H1 (cell line): ENCODE measurements around the gene EDN1. TPM values are rescaled to one million over a fixed set of nuclear protein-coding genes. Genes with fewer than 3 reads are reported as not detected.

ENCODE experiments used
- CTCF ChIA-PET: fragments of 300-600 bp; sonication (Branson Sonifier 250); formaldehyde crosslinking; loops from one replicate; lab custom pipeline; 2021; ENCODE audit not compliant: partially characterized antibody; lab: Charles Lee
- POLR2A ChIA-PET: fragments of 300-600 bp; sonication (Branson Sonifier 250); formaldehyde crosslinking; loops from one replicate; lab custom pipeline; 2021; ENCODE audit warnings: inconsistent platforms; ENCODE audit not compliant: partially characterized antibody; lab: Charles Lee
- DNase-seq, 2 experiments: peaks; one replicate each; pipeline versions ENCODE4 v3.0.0 to v3.0.0-alpha.2; 2010 to 2022; ENCODE audit warnings: low spot score in 2 of 2, low read depth in 1 of 2, mixed read lengths in 1 of 2
- FAIRE-seq: peaks from 2 replicates; lab custom pipeline; 2011; peaks lifted over from hg19 to GRCh38; lab: Jason Lieb, UNC
- H2AFZ ChIP-seq: 2 replicates; pipeline ENCODE4 v1.8.1; 2012; ENCODE audit warnings: low read length, inconsistent platforms
- H2AK5ac ChIP-seq: 2 replicates; pipeline ENCODE4 v1.6.1; 2013; ENCODE audit warnings: low read depth, low read length
- H2BK120ac ChIP-seq: replicated peaks from 2 replicates; pipeline ENCODE3; 2013; ENCODE audit warnings: low read depth, low read length, inconsistent platforms
- H2BK12ac ChIP-seq: 2 replicates; pipeline ENCODE4 v1.6.1; 2013; ENCODE audit warnings: low read depth, low read length
- H2BK15ac ChIP-seq: 2 replicates; pipeline ENCODE4 v1.6.1; 2013; ENCODE audit warnings: low read length
- H2BK20ac ChIP-seq: 2 replicates; pipeline ENCODE4 v1.6.1; 2013; ENCODE audit warnings: low read length
- H2BK5ac ChIP-seq: 2 replicates; pipeline ENCODE4 v1.6.1; 2013; ENCODE audit warnings: low read depth, low read length
- H3K14ac ChIP-seq: 2 replicates; pipeline ENCODE4 v1.6.1; 2013; ENCODE audit warnings: inconsistent platforms; ENCODE audit not compliant: insufficient read length
- H3K18ac ChIP-seq: 2 replicates; pipeline ENCODE4 v1.6.1; 2013; ENCODE audit warnings: low read length; ENCODE audit errors: extremely low read depth
- H3K23ac ChIP-seq: 2 replicates; pipeline ENCODE4 v1.6.1; 2013; ENCODE audit warnings: inconsistent platforms; ENCODE audit not compliant: insufficient read length
- H3K23me2 ChIP-seq: 2 replicates; pipeline ENCODE4 v1.6.1; 2013; ENCODE audit warnings: low read depth, low read length
- H3K27ac ChIP-seq: 2 replicates; pipeline ENCODE4 v1.6.1; 2011; ENCODE audit warnings: low read depth, low read length, inconsistent platforms
- H3K27me3 ChIP-seq, 4 experiments: replicated peaks in 1 of 4; 1 replicate in 1 of 4; 2 replicates in 3 of 4; pipeline versions ENCODE4 v1.6.1 to v1.8.1; 2011 to 2013; ENCODE audit warnings: low read length in 3 of 4, mild to moderate bottlenecking in 3 of 4, inconsistent platforms in 2 of 4, mixed read lengths in 2 of 4, moderate library complexity in 1 of 4; ENCODE audit not compliant: control insufficient read depth in 3 of 4, insufficient read depth in 3 of 4; ENCODE audit errors: extremely low read depth in 1 of 4
- H3K36me3 ChIP-seq, 4 experiments: 2 replicates each; pipeline versions ENCODE4 v1.6.1 to v1.8.1; 2011 to 2013; ENCODE audit warnings: mild to moderate bottlenecking in 4 of 4, low read length in 3 of 4, moderate library complexity in 2 of 4, control low read depth in 1 of 4, inconsistent platforms in 1 of 4; ENCODE audit not compliant: insufficient read depth in 4 of 4, control insufficient read depth in 2 of 4
- H3K4ac ChIP-seq: replicated peaks from 2 replicates; pipeline ENCODE3; 2013; ENCODE audit warnings: low read length, low read depth, mixed read lengths, inconsistent platforms; ENCODE audit not compliant: insufficient read length
- H3K4me1 ChIP-seq, 4 experiments: replicated peaks in 1 of 4; 1 replicate in 1 of 4; 2 replicates in 3 of 4; pipeline versions ENCODE4 v1.6.1 to v1.8.1; 2011 to 2013; ENCODE audit warnings: low read length in 3 of 4, inconsistent platforms in 2 of 4, mixed read lengths in 1 of 4; ENCODE audit not compliant: insufficient read depth in 4 of 4, control insufficient read depth in 3 of 4
- H3K4me2 ChIP-seq, 2 experiments: 2 replicates each; pipeline versions ENCODE4 v1.6.1 to v1.8.1; 2011 to 2013; ENCODE audit warnings: low read depth in 2 of 2, low read length in 2 of 2, control low read depth in 1 of 2, inconsistent platforms in 1 of 2, mild to moderate bottlenecking in 1 of 2; ENCODE audit not compliant: insufficient read depth in 1 of 2
- H3K4me3 ChIP-seq, 4 experiments: fragments of 200-600, 300-600 bp in 1 of 4; sonication (generic), shearing (Covaris generic), sonication (Bioruptor Twin) in 1 of 4; 2 replicates each; pipeline versions ENCODE4 v1.5.1 to v1.8.1; 2011 to 2016; ENCODE audit warnings: low read length in 4 of 4, low read depth in 3 of 4, control low read depth in 2 of 4, inconsistent platforms in 2 of 4, mild to moderate bottlenecking in 2 of 4, mixed read lengths in 1 of 4, moderate library complexity in 1 of 4; ENCODE audit not compliant: insufficient read depth in 2 of 4; ENCODE audit errors: extremely low read depth in 1 of 4
- H3K56ac ChIP-seq: replicated peaks from 2 replicates; pipeline ENCODE3; 2013; ENCODE audit warnings: low read depth, mild to moderate bottlenecking, mixed read lengths, low read length, inconsistent platforms; ENCODE audit not compliant: insufficient read length
- H3K79me1 ChIP-seq: 2 replicates; pipeline ENCODE4 v1.6.1; 2013; ENCODE audit warnings: low read depth, low read length, control low read depth
- H3K79me2 ChIP-seq, 2 experiments: 2 replicates each; pipeline versions ENCODE4 v1.6.1 to v1.8.1; 2012 to 2013; ENCODE audit warnings: low read length in 2 of 2, mild to moderate bottlenecking in 2 of 2, inconsistent platforms in 1 of 2; ENCODE audit not compliant: insufficient read depth in 2 of 2, control insufficient read depth in 1 of 2
- H3K9ac ChIP-seq, 4 experiments: replicated peaks in 1 of 4; 1 replicate in 1 of 4; 2 replicates in 3 of 4; pipeline versions ENCODE4 v1.6.1 to v1.8.1; 2011 to 2013; ENCODE audit warnings: low read depth in 3 of 4, low read length in 3 of 4, control low read depth in 2 of 4, mild to moderate bottlenecking in 2 of 4, moderate library complexity in 2 of 4, inconsistent platforms in 1 of 4; ENCODE audit errors: extremely low read depth in 1 of 4
- H3K9me3 ChIP-seq, 2 experiments: 2 replicates each; pipeline versions ENCODE4 v1.6.1 to v1.8.1; 2012 to 2013; ENCODE audit warnings: mild to moderate bottlenecking in 2 of 2, moderate library complexity in 2 of 2, control low read depth in 1 of 2, inconsistent platforms in 1 of 2, low read depth in 1 of 2, low read length in 1 of 2, mixed read lengths in 1 of 2; ENCODE audit not compliant: insufficient read depth in 2 of 2
- H4K20me1 ChIP-seq, 2 experiments: replicated peaks in 1 of 2; 2 replicates each; pipeline versions ENCODE3 to v1.8.1; 2011 to 2013; ENCODE audit warnings: inconsistent platforms in 2 of 2, low read length in 2 of 2, mild to moderate bottlenecking in 1 of 2; ENCODE audit not compliant: insufficient read depth in 2 of 2, control insufficient read depth in 1 of 2
- H4K5ac ChIP-seq: 2 replicates; pipeline ENCODE4 v1.6.1; 2013; ENCODE audit warnings: low read length, low read depth, mixed read lengths, inconsistent platforms; ENCODE audit not compliant: insufficient read length
- H4K8ac ChIP-seq: 2 replicates; pipeline ENCODE4 v1.8.0; 2013; ENCODE audit warnings: mild to moderate bottlenecking, moderate library complexity, low read length, inconsistent platforms; ENCODE audit not compliant: insufficient read depth; ENCODE audit errors: extremely low read depth
- H4K91ac ChIP-seq: replicated peaks from 2 replicates; pipeline ENCODE3; 2013; ENCODE audit warnings: low read length, mixed read lengths, inconsistent platforms; ENCODE audit not compliant: insufficient read length
- BACH1 ChIP-seq: IDR thresholded peaks from 2 replicates; pipeline ENCODE4 v1.6.1; 2012; ENCODE audit warnings: low read length, improper control_type of control experiment
- CBX8 ChIP-seq: fragments of 300-800, 300-1000 bp; sonication (generic); IDR thresholded peaks from 2 replicates; pipeline ENCODE4 v1.7.1; 2016; ENCODE audit warnings: low read depth, low read length, borderline replicate concordance
- CREB1 ChIP-seq: IDR thresholded peaks from 2 replicates; pipeline ENCODE4 v1.6.1; 2012; ENCODE audit warnings: inconsistent platforms
- CTCF ChIP-seq, 3 experiments: IDR thresholded peaks; 1 replicate in 2 of 3; 2 replicates in 1 of 3; pipeline versions ENCODE4 v1.5.1 to v1.6.1; 2011; ENCODE audit warnings: low read length in 3 of 3, mild to moderate bottlenecking in 3 of 3, inconsistent platforms in 2 of 3, low read depth in 1 of 3, moderate library complexity in 1 of 3; ENCODE audit not compliant: insufficient read depth in 1 of 3; ENCODE audit errors: control extremely low read depth in 1 of 3
- POLR2AphosphoS5 ChIP-seq: IDR thresholded peaks from 2 replicates; pipeline ENCODE4 v1.6.1; 2011; ENCODE audit warnings: low read depth, low read length
- RNF2 ChIP-seq: fragments of 200-900, 300-1000 bp; sonication (generic); IDR thresholded peaks from 2 replicates; pipeline ENCODE4 v1.7.1; 2016; ENCODE audit warnings: borderline replicate concordance, low read depth, mild to moderate bottlenecking, antibody characterized with exemption, low read length; ENCODE audit not compliant: poor library complexity, severe bottlenecking; ENCODE audit errors: missing control alignments
- TEAD4 ChIP-seq: IDR thresholded peaks from 2 replicates; pipeline ENCODE4 v1.6.1; 2012; ENCODE audit warnings: low read depth, low read length, inconsistent platforms, mixed read lengths
- WGBS, 2 experiments: shearing (Covaris generic) in 1 of 2; methylation state at CpG; one replicate each; pipeline versions ENCODE4 v1.1.6 to v1.1.7; 2013 to 2015; ENCODE audit warnings: low lambda C conversion rate in 2 of 2, mixed read lengths in 2 of 2, inconsistent platforms in 1 of 2, low coverage in 1 of 2, missing lambda C conversion rate in 1 of 2; ENCODE audit not compliant: insufficient replicate concordance in 2 of 2, insufficient coverage in 1 of 2, insufficient read length in 1 of 2; ENCODE audit errors: extremely low coverage in 1 of 2, missing lambda C conversion rate in 1 of 2; 5-methylcytosine and 5-hydroxymethylcytosine counted together
- polyA plus RNA-seq, 7 experiments: library from polyadenylated mRNA; depleted of rRNA in 3 of 7; stranded (reverse) in 5 of 7; unstranded in 2 of 7; fragments of >200 nt in 5 of 7; fragments of 200-250 nt in 2 of 7; gene quantifications; 1 replicate in 5 of 7; 2 replicates in 1 of 7; 4 replicates in 1 of 7; pipeline versions ENCODE4 v1.2.1 to v1.2.3, GENCODE V29; 2011 to 2013; ENCODE audit warnings: missing spikeins in 2 of 7, mixed read lengths in 2 of 7
- total RNA-seq: library from RNA; stranded (reverse); fragmentation: NEBNext Ultra II Directional; extraction: Animal tissue kit (Norgen Biotek cat#: 25700); gene quantifications from 2 replicates; pipeline ENCODE4 v1.2.1, GENCODE V29; 2021

The EDN1 gene
- total and polyA plus RNA-seq, 2 of the 8 experiments (the other 6 are each of a cell fraction or from before 2014, with no cell fraction given) = 0.23 to 1.1 TPM

GRCh38 chr6:12264671-12265070, 25.5 kb upstream of the EDN1 start:
- Histone ChIP-seq H3K27ac (no peak overlapping the region), H2AK5ac (no peak overlapping the region)

More at GRCh38 chr6:12264671-12265070, 25.5 kb upstream of the EDN1 start:
- Histone ChIP-seq H3K79me2 (no peaks in the 10 kb centered on the region), H4K91ac (no peak overlapping the region), H3K4ac (no peak overlapping the region), H2BK15ac (no peak overlapping the region), H3K9ac (no peak overlapping the region), H3K36me3 (no peaks in the 10 kb centered on the region), H3K79me1 (no peaks in the 10 kb centered on the region), H4K20me1 (no peaks in the 10 kb centered on the region), H3K4me1 (no peaks in the 10 kb centered on the region), H4K8ac (no peak overlapping the region), H2BK20ac (no peak overlapping the region), H2BK5ac (no peak overlapping the region), H2AFZ (no peak overlapping the region), H3K14ac (no peak overlapping the region), H3K18ac (no peak overlapping the region), H2BK120ac (no peak overlapping the region), H3K23me2 (no peaks in the 10 kb centered on the region), H4K5ac (no peak overlapping the region)
- POLR2A ChIA-PET = no interaction called here
- no peak for DNase-seq
- TF ChIP-seq TEAD4 = no peak
- TF ChIP-seq CTCF (IDR thresholded peaks at IDR 0.05; ENCODE audit: control extremely low read depth in 1 of 3, insufficient read depth in 1 of 3, low read depth in 1 of 3, low read length in 3 of 3) = no peak
- no peak for TF ChIP-seq RNF2
- no peak for TF ChIP-seq POLR2AphosphoS5
- TF ChIP-seq BACH1 = no peak
- TF ChIP-seq CBX8 = no peak
- no peak for TF ChIP-seq CREB1
- TF ChIP-seq, all 59 proteins: peak for 0
- no peaks in the 10 kb centered on the region for H3K27me3 ChIP-seq
- no peak for FAIRE-seq
- H3K56ac ChIP-seq = no peak overlapping the region
- no peak overlapping the region for H3K23ac ChIP-seq
- H3K4me3 ChIP-seq = no peak overlapping the region
- no peaks in the 10 kb centered on the region for H3K9me3 ChIP-seq
- 81% methylated on average over 1 of the region's 1 CpG; no CpG with 5 or more reads in 1 of the 2 experiments for WGBS, 2 experiments
- no peak overlapping the region for H3K4me2 ChIP-seq
- CTCF ChIA-PET = interaction anchor here (1.8 kb wide), 1 partner anchor 22 kb away, joined by 9 read pairs; no protein-coding TSS in a partner anchor
- H2BK12ac ChIP-seq = no peak overlapping the region
